ENCODE data around the gene MYO9B. TPM values are rescaled to one million over a fixed set of nuclear protein-coding genes. Genes with fewer than 3 reads are reported as not detected.

Gene MYO9B
- total and polyA plus RNA-seq, 2 of the 13 experiments (the other 11 are each of a cell fraction or from before 2014, with no cell fraction given): 18.0 to 18.3 TPM

- peak; percentile 66; the same call in 1 of the 2 replicates for TF ChIP-seq SP5 (CRISPR knock-in tag; IDR thresholded peaks at IDR 0.05; ENCODE audit: borderline replicate concordance, low read depth)
- TF ChIP-seq SRSF1 (optimal IDR thresholded peaks at IDR 0.05; ENCODE audit: low read depth, low read length): peak; percentile 82
- TF ChIP-seq ZNF136 (CRISPR knock-in tag; IDR thresholded peaks at IDR 0.05; ENCODE audit: low read depth): no peak
- TF ChIP-seq MTF1 (CRISPR knock-in tag; IDR thresholded peaks at IDR 0.05): no peak
- peak; percentile 48; the same call in 1 of the 2 replicates for TF ChIP-seq FOXP4 (CRISPR knock-in tag; IDR thresholded peaks at IDR 0.05)
- TF ChIP-seq, protein P1, sequence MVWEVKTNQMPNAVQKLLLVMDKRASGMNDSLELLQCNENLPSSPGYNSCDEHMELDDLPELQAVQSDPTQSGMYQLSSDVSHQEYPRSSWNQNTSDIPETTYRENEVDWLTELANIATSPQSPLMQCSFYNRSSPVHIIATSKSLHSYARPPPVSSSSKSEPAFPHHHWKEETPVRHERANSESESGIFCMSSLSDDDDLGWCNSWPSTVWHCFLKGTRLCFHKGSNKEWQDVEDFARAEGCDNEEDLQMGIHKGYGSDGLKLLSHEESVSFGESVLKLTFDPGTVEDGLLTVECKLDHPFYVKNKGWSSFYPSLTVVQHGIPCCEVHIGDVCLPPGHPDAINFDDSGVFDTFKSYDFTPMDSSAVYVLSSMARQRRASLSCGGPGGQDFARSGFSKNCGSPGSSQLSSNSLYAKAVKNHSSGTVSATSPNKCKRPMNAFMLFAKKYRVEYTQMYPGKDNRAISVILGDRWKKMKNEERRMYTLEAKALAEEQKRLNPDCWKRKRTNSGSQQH (CRISPR knock-in tag; IDR thresholded peaks at IDR 0.05; ENCODE audit: low read depth): no peak
- TF ChIP-seq KLF6 (CRISPR knock-in tag; IDR thresholded peaks at IDR 0.05): peak; percentile 54; the same call in 1 of the 2 replicates
- peak; percentile 62 for TF ChIP-seq E2F1 (CRISPR knock-in tag; IDR thresholded peaks at IDR 0.05)
- TF ChIP-seq, protein P2, sequence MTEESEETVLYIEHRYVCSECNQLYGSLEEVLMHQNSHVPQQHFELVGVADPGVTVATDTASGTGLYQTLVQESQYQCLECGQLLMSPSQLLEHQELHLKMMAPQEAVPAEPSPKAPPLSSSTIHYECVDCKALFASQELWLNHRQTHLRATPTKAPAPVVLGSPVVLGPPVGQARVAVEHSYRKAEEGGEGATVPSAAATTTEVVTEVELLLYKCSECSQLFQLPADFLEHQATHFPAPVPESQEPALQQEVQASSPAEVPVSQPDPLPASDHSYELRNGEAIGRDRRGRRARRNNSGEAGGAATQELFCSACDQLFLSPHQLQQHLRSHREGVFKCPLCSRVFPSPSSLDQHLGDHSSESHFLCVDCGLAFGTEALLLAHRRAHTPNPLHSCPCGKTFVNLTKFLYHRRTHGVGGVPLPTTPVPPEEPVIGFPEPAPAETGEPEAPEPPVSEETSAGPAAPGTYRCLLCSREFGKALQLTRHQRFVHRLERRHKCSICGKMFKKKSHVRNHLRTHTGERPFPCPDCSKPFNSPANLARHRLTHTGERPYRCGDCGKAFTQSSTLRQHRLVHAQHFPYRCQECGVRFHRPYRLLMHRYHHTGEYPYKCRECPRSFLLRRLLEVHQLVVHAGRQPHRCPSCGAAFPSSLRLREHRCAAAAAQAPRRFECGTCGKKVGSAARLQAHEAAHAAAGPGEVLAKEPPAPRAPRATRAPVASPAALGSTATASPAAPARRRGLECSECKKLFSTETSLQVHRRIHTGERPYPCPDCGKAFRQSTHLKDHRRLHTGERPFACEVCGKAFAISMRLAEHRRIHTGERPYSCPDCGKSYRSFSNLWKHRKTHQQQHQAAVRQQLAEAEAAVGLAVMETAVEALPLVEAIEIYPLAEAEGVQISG (CRISPR knock-in tag; IDR thresholded peaks at IDR 0.05): peak; percentile 95
- peak; percentile 64 for TF ChIP-seq AGO1 (IDR thresholded peaks at IDR 0.05; ENCODE audit: low read depth, low read length, poor library complexity, severe bottlenecking)
- no peak for TF ChIP-seq NONO (IDR thresholded peaks at IDR 0.05)
- peak; percentile 80 for TF ChIP-seq NONO (CRISPR knock-in tag; conservative IDR thresholded peaks at IDR 0.05)
- TF ChIP-seq ZNF746 (CRISPR knock-in tag; IDR thresholded peaks at IDR 0.05): peak; percentile 62
- peak; percentile 30; the same call in 1 of the 2 replicates for TF ChIP-seq NFYC (CRISPR knock-in tag; IDR thresholded peaks at IDR 0.05)
- TF ChIP-seq ZNF549 (CRISPR knock-in tag; IDR thresholded peaks at IDR 0.05): no peak
- peak; percentile 75; the same call in 1 of the 2 replicates for TF ChIP-seq ZNF564 (CRISPR knock-in tag; IDR thresholded peaks at IDR 0.05)
- no peak for TF ChIP-seq NFE2L1 (CRISPR knock-in tag; IDR thresholded peaks at IDR 0.05; ENCODE audit: borderline replicate concordance)
Measured at GRCh38 chr19:17215127-17215971, 139.8 kb downstream of the MYO9B start, which contains the start of gene USE1 (continued).
